NCI-H510A (cell line): ENCODE data around the gene KCTD17.
A peak's percentile ranks its signal among the peaks of the same experiment; 100 is the strongest.
"Not testable (repeated sequence)": the region's sequence is repeated elsewhere in the genome, so short reads cannot be mapped to it uniquely, and the experiment has no call there.

Experiments used
- DNase-seq: peaks from one replicate; lab custom pipeline; 2025; lab: John Stamatoyannopoulos, UW

Gene KCTD17

GRCh38 chr22:37060801-37061610 is 9.5 kb downstream of the KCTD17 start:
- peak; percentile 27 for DNase-seq

- DNase-seq: no peak
These were observed 10.3 kb downstream of the KCTD17 start for GRCh38 chr22:37061611-37062375.

- no peak for DNase-seq
These were observed 10.8 kb downstream of the KCTD17 start for GRCh38 chr22:37062376-37062675.

GRCh38 chr22:37062702-37063381 is 11.3 kb downstream of the KCTD17 start:
- no peak for DNase-seq

- DNase-seq: peak; percentile 61
These were observed 12.2 kb downstream of the KCTD17 start for GRCh38 chr22:37063431-37064420.

GRCh38 chr22:37064553-37064952 is 13.0 kb downstream of the KCTD17 start:
- DNase-seq: no peak

- no peak for DNase-seq
These were observed 13.6 kb downstream of the KCTD17 start for GRCh38 chr22:37065180-37065579.

GRCh38 chr22:37065961-37066360 is 14.4 kb downstream of the KCTD17 start:
- no peak for DNase-seq

- no peak for DNase-seq
These were observed 15.9 kb downstream of the KCTD17 start for GRCh38 chr22:37067428-37067827.

GRCh38 chr22:37068859-37069258 is 17.3 kb downstream of the KCTD17 start:
- no peak for DNase-seq

- no peak for DNase-seq
These were observed 17.8 kb downstream of the KCTD17 start for GRCh38 chr22:37069319-37069718.

GRCh38 chr22:37069719-37070118 is 18.2 kb downstream of the KCTD17 start:
- DNase-seq: no peak

- DNase-seq: no peak
These were observed 18.8 kb downstream of the KCTD17 start for GRCh38 chr22:37070334-37070733.

GRCh38 chr22:37070744-37071143 is 19.2 kb downstream of the KCTD17 start:
- no peak for DNase-seq

GRCh38 chr22:37071850-37072592 is 20.5 kb downstream of the KCTD17 start:
- not testable (repeated sequence) for DNase-seq

- DNase-seq: no peak
These were observed 21.1 kb downstream of the KCTD17 start for GRCh38 chr22:37072673-37073072.

- no peak for DNase-seq
These were observed 23.0 kb downstream of the KCTD17 start for GRCh38 chr22:37074537-37074936.

GRCh38 chr22:37075046-37075445 is 23.5 kb downstream of the KCTD17 start:
- DNase-seq: no peak

GRCh38 chr22:37075822-37076433 is 24.4 kb downstream of the KCTD17 start:
- DNase-seq: no peak

GRCh38 chr22:37077802-37078448 is 26.4 kb downstream of the KCTD17 start:
- no peak for DNase-seq
